Measurements from ENCODE around the gene GPX8. TPM values are rescaled to one million over a fixed set of nuclear protein-coding genes. Genes with fewer than 3 reads are reported as not detected.

GPX8 gene
- total and polyA plus RNA-seq, 2 of the 13 experiments (the other 11 are each of a cell fraction or from before 2014, with no cell fraction given): 0.33 to 0.94 TPM

GRCh38 chr5:55172937-55173686, 13.1 kb downstream of the GPX8 start, which contains the start of gene CDC20B (continued):
- no peak for TF ChIP-seq PBX2 (CRISPR knock-in tag; IDR thresholded peaks at IDR 0.05)
- no peak for TF ChIP-seq ZNF879 (CRISPR knock-in tag; IDR thresholded peaks at IDR 0.05)
- TF ChIP-seq ZFX (CRISPR knock-in tag; IDR thresholded peaks at IDR 0.05; ENCODE audit: low read depth): peak; percentile 64
- TF ChIP-seq ZNF407 (CRISPR knock-in tag; IDR thresholded peaks at IDR 0.05; ENCODE audit: not compliant biosample characterization): no peak
- TF ChIP-seq HNRNPH1 (optimal IDR thresholded peaks at IDR 0.05; ENCODE audit: low read depth, low read length): no peak
- TF ChIP-seq ZNF235 (CRISPR knock-in tag; IDR thresholded peaks at IDR 0.05; ENCODE audit: borderline replicate concordance): no peak
- TF ChIP-seq ZNF839 (CRISPR knock-in tag; IDR thresholded peaks at IDR 0.05; ENCODE audit: borderline replicate concordance): no peak
- 0 out of 2 replicates have a peak, but pooled peaks have one; percentile 23 for TF ChIP-seq ZNF451 (CRISPR knock-in tag; IDR thresholded peaks at IDR 0.05)
- no peak for TF ChIP-seq MIER3 (CRISPR knock-in tag; IDR thresholded peaks at IDR 0.05; ENCODE audit: borderline replicate concordance)
- TF ChIP-seq ZNF775 (CRISPR knock-in tag; IDR thresholded peaks at IDR 0.05; ENCODE audit: borderline replicate concordance): no peak
- TF ChIP-seq MAFK (conservative IDR thresholded peaks at IDR 0.05 in 1 of 2, IDR thresholded peaks at IDR 0.05 in 1 of 2; ENCODE audit: low read length in 2 of 2): peak; percentile 74 to 87
- TF ChIP-seq GLMP (CRISPR knock-in tag; IDR thresholded peaks at IDR 0.05; ENCODE audit: borderline replicate concordance): no peak
- peak; percentile 47; the same call in 1 of the 2 replicates for TF ChIP-seq TFDP2 (CRISPR knock-in tag; IDR thresholded peaks at IDR 0.05)
- TF ChIP-seq E2F1 (CRISPR knock-in tag; IDR thresholded peaks at IDR 0.05): 0 out of 2 replicates have a peak, but pooled peaks have one; percentile 20
- TF ChIP-seq IKZF1 (IDR thresholded peaks at IDR 0.05): no peak

Measured in HepG2 (cell line).